Measurements from ENCODE around the gene FBLN2. TPM values are rescaled to one million over a fixed set of nuclear protein-coding genes. Genes with fewer than 3 reads are reported as not detected.
"Not testable (repeated sequence)": the region's sequence is repeated elsewhere in the genome, so short reads cannot be mapped to it uniquely, and the experiment has no call there.

FBLN2 gene
- 0.67 and 2.2 TPM in 2 replicates for total RNA-seq

DNA sequence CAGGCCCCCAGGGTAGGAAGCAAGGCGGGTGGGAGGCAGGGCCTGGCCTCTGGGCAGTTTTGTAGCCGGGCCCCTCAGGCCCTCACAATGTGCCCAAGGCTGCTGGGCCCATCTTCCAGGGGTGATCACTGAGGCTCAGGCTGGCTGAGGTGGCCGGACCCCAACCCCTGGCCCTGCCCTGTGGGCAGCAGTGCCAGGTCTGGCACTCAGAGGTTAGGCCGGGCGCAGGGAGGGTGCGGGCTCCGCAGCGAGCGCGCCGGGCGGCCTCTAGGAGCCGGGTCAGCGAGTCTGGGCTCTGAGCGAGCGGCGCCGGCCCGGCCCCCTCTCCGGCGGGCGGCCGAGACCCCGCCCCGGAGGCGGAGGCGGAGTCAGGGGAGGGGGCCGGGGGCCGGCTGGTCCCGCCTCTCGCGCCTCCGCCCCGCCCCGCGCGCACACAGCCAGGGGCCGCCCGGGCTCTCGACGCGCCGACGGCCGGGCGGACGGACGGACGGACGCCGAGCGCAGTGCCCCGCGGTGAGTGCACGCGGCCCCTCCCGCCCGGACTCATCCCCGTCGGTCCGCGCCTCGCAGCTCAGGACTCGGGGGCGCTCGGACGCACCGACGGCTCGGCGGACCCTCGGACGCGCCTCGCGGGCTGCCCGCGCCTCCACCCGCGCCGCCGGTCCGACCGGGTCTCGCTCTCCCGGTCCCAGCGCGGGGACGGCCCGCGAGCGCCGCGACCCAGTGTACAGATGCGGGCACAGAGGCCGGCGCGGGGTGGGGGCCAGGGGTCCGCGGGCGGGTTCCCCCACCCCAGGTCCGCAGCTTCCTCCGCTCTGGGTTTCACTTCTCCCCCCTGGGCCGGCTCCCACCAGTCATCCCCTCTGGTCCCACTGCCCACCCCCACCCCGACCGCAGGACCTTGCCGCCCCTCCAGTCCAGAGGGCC, at the start of gene FBLN2:
Gene FBLN2, plus strand, starts transcription at position 430 of the 927 bp plus-strand sequence. CDS start 21,231 bp downstream, outside the sequence.
- no peak for DNase-seq (ENCODE audit: low read depth, low spot score)

DNA sequence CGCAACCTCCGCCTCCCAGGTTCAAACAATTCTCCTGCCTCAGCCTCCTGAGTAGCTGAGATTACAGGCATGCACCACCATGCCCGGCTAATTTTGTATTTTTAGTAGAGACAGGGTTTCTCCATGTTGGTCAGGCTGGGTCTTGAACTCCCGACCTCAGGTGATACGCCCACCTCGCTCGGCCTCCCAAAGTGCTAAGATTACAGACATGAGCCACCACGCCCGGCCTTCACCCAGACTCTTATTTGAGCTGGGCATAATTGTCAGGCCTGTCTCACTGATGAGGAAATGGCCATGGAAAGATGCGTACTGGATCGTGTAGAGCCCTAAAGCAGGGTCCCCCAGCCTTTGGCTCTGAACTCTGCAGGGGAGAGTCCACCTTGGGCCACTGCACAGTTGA, 49.7 kb upstream of the FBLN2 start:
- not testable (repeated sequence) for DNase-seq (ENCODE audit: low read depth, low spot score)

DNA sequence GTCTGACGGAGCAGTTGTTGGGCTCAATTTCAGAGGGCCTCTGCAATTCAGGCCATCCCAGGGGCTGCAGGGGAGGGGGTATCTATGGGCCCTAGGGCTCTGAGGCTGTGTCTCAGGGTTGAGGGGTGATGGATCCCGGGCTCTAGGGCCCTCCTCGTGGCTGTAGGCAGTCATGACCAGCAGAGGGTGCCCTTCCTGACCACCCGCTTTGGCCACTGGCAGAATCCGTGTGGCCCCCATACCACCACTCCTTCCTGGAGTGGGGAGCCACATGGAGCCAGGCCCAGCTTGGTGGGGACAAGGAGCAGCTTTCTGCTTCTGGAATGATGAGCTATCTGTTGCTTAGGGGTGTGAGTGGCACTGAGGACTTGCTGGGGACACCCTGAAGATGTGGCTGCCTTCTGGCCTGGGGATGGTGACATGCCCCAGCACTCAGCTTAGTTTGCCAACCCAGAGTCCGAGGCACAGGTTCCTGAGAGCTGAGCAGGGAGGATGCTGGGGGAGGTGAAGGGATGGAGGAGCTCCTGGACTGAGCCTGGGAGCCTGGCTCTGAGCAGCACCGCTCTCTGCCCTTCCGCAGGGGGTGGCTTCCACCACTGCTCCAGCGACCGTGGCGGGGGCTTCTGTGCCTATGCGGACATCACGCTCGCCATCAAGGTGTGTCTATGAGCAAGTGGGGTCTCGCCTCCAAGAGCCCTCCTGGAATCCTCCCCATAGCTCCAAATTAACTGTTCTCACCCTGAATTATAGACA, 48.6 kb upstream of the FBLN2 start:
- DNase-seq (ENCODE audit: low read depth, low spot score): no peak

- DNase-seq (ENCODE audit: low read depth, low spot score): no peak
Measured at GRCh38 chr3:13501056-13501455, 47.9 kb upstream of the FBLN2 start.

DNA sequence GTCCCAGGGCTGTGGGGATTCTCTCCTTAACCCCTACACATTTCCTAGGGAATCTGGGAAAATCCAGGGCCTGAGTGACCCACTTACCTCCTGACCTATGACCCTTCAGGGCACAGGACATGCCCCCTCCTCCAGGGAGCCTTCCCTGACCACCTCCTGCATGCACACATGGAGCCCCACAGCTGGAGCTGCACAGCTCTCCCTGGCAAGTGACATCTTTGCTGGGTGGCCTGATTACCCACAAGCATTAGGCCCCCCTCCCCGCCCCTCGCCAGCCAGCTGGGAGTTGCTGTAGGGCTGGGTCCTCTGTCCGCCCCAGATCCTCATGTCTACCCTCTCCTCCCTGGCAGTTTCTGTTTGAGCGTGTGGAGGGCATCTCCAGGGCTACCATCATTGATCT, 47.4 kb upstream of the FBLN2 start:
- DNase-seq (ENCODE audit: low read depth, low spot score): no peak

DNA sequence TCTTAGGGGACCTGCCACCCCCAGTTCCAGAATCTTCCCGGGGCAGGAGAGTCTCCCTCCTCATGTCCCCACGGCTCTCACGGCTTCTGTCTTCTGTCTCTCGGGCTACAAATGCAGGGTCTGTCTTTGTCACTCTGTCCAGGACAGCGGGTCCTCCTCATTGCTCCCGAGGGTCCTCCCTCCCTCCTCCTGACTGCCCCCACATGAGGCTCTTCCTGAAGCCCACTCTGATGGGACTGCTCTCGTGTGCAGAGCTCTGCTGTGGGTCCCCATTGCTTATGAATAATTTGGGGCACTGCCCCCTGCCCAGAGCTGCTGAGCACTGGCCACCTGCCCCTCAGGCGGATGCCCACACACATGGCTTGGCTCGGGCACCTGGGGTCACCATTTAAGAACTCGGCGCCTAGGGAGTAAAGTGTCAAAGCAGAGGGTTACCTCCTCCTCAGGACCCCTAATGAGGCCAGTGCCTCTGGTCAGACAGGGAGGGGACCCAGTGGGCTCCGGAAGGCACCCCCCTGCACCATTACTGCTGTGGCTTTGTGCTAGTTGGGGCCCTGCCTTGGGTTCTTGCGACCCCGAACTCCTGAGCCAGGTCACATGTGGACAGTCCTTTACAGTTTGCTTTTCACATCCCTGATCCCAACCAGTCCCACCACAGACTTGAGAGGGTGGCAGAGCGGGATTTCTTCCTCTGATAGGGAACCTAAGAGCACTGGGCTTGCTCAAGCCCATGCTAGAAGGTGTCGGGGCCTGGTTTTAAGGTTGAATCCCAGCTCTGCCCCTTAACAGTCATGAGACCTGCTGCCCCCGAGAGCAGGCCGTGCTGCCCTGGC, 46.8 kb upstream of the FBLN2 start:
- no peak for DNase-seq (ENCODE audit: low read depth, low spot score)

DNA sequence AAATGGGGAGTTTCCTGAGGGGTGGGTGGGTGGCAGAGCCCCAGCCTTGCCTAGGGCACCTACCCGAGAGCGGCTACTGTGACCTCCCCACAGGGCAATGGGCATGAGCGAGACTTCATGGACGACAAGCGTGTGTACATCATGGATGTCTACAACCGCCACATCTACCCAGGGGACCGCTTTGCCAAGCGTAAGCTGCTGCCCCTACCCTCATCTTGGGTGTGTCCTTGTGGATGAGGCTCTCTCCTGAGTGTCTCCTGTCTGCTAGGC, 46.2 kb upstream of the FBLN2 start:
- no peak for DNase-seq (ENCODE audit: low read depth, low spot score)

DNA sequence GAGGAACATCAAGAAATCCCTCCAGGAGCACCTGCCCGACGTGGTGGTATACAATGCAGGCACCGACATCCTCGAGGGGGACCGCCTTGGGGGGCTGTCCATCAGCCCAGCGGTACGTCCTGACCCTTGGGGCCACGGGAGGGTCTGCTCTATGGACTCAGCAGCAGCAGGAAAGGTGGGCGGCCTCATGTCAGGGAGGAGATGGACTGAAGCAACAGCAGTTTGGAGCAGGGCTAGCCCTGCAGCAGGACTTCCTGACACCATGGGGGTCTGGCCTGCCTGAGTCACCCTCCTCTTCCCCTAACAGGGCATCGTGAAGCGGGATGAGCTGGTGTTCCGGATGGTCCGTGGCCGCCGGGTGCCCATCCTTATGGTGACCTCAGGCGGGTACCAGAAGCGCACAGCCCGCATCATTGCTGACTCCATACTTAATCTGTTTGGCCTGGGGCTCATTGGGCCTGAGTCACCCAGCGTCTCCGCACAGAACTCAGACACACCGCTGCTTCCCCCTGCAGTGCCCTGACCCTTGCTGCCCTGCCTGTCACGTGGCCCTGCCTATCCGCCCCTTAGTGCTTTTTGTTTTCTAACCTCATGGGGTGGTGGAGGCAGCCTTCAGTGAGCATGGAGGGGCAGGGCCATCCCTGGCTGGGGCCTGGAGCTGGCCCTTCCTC, 44.6 kb upstream of the FBLN2 start:
- no peak for DNase-seq (ENCODE audit: low read depth, low spot score)

- DNase-seq (ENCODE audit: low read depth, low spot score): no peak
Measured at GRCh38 chr3:13505147-13506130, 43.5 kb upstream of the FBLN2 start.

- no peak for DNase-seq (ENCODE audit: low read depth, low spot score)
Measured at GRCh38 chr3:13506239-13506638, 42.7 kb upstream of the FBLN2 start.

DNA sequence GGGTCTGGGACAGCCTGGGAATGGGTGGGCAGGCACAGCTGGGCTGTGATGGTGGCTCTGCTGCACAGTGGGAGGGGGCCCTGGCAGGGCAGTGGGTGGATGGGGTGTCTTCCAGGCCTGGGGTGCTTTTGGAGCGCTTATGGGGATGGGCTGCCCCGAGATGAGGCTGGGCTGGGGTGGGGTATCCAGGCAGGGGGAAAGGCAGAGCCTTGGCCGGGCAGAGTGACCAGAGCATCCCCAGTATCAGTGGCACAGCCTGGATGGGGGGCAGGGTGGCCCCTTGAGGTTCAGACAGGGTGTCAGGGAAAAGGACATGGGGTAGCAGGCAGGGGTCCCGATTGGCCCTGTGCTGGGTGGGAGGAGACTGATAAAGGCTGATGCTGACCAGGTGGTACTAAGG, 42.2 kb upstream of the FBLN2 start:
- DNase-seq (ENCODE audit: low read depth, low spot score): no peak

DNA sequence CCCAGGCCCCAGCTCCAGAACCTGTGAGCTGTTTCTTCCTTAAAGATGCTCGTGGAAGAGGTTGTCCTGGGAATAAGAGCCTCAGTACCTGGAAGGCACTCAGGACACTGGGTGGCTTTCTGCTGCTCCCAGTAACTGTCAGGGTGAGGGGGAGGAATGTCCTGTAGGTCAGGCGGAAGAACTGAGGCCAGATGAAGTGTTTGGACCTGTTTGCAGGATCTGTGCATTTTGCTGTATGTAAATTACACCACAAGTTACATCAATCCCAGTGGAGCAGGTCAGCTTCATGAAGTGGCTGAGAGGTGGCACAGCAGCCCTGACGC, 41.7 kb upstream of the FBLN2 start:
- no peak for DNase-seq (ENCODE audit: low read depth, low spot score)

- DNase-seq (ENCODE audit: low read depth, low spot score): no peak
Measured at GRCh38 chr3:13507570-13508339, 41.2 kb upstream of the FBLN2 start.

GRCh38 chr3:13508496-13508895, 40.4 kb upstream of the FBLN2 start:
- no peak for DNase-seq (ENCODE audit: low read depth, low spot score)

- DNase-seq (ENCODE audit: low read depth, low spot score): no peak
Measured at GRCh38 chr3:13509059-13509815, 39.7 kb upstream of the FBLN2 start.

DNA sequence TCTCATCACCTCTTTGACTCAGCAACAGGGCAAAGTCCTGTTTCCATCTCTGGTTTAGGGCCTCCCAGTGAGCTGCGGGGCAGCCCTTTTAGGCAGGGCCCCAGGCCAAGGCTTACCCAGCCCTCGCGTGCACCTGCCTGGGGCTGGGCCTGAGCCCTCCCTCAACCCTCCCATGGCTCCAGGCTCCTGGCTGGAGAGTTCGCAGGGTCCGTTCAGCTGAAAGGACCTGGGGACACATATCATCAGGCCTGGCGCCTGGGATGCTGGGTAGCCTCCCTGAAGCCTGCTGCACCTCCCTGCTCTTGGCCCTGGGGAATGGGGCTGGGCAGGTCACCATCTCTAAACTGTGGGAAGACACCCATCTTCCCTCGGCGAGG, 39.1 kb upstream of the FBLN2 start:
- no peak for DNase-seq (ENCODE audit: low read depth, low spot score)

- no peak for DNase-seq (ENCODE audit: low read depth, low spot score)
Measured at GRCh38 chr3:13512451-13512850, 36.5 kb upstream of the FBLN2 start.

GRCh38 chr3:13513051-13513912, 35.6 kb upstream of the FBLN2 start:
- no peak for DNase-seq (ENCODE audit: low read depth, low spot score)
